ENCODE measurements around the gene MYL4. TPM values are rescaled to one million over a fixed set of nuclear protein-coding genes. Genes with fewer than 3 reads are reported as not detected.
A peak's percentile ranks its signal among the peaks of the same experiment; 100 is the strongest.
"Not testable (repeated sequence)": the region's sequence is repeated elsewhere in the genome, so short reads cannot be mapped to it uniquely, and the experiment has no call there.

Gene MYL4
- total RNA-seq, 2 donors from 2014 or later, result not detected

GRCh38 chr17:47179141-47179540, 30.0 kb upstream of the MYL4 start:
- no peaks in the 10 kb centered on the region for H3K9me3 ChIP-seq
- TF ChIP-seq CTCF (IDR thresholded peaks at IDR 0.05), result no peak
- H3K4me3 ChIP-seq, result no peak overlapping the region
- no peak overlapping the region for H3K27ac ChIP-seq
- peaks cover 18% of the 10 kb centered on the region for H3K36me3 ChIP-seq
- no peak for DNase-seq (ENCODE audit: low spot score)
- no peak for ATAC-seq (ENCODE audit: insufficient number of reproducible peaks, low FRiP score, low read depth)
- H3K4me1 ChIP-seq (ENCODE audit: control insufficient read depth in 1 of 2, low read depth in 2 of 2), result peaks cover 20 to 33% of the 10 kb centered on the region in 2 donors
- no peaks in the 10 kb centered on the region for H3K27me3 ChIP-seq (replicated peaks; ENCODE audit: insufficient read depth)

GRCh38 chr17:47180337-47180736, 28.8 kb upstream of the MYL4 start:
- no peak overlapping the region for H3K4me3 ChIP-seq
- H3K9me3 ChIP-seq, result no peaks in the 10 kb centered on the region
- no peak for TF ChIP-seq CTCF (IDR thresholded peaks at IDR 0.05)
- peaks cover 13% of the 10 kb centered on the region for H3K36me3 ChIP-seq
- H3K27me3 ChIP-seq (replicated peaks; ENCODE audit: insufficient read depth), result no peaks in the 10 kb centered on the region
- H3K4me1 ChIP-seq (ENCODE audit: control insufficient read depth in 1 of 2, low read depth in 2 of 2), result peaks cover 30 to 42% of the 10 kb centered on the region in 2 donors
- H3K27ac ChIP-seq, result no peak overlapping the region
- ATAC-seq (ENCODE audit: insufficient number of reproducible peaks, low FRiP score, low read depth) (no peak), DNase-seq (ENCODE audit: low spot score) (no peak)

- peaks cover 11% of the 10 kb centered on the region for H3K36me3 ChIP-seq
- peaks cover 36 to 48% of the 10 kb centered on the region in 2 donors for H3K4me1 ChIP-seq (ENCODE audit: control insufficient read depth in 1 of 2, low read depth in 2 of 2)
These were observed 28.2 kb upstream of the MYL4 start for GRCh38 chr17:47180988-47181387.

GRCh38 chr17:47184681-47185080, 24.5 kb upstream of the MYL4 start:
- peaks cover 56 to 60% of the 10 kb centered on the region in 2 donors for H3K4me1 ChIP-seq (ENCODE audit: control insufficient read depth in 1 of 2, low read depth in 2 of 2)
- TF ChIP-seq CTCF (IDR thresholded peaks at IDR 0.05), result no peak
- H3K27me3 ChIP-seq (replicated peaks; ENCODE audit: insufficient read depth), result no peaks in the 10 kb centered on the region
- peak overlapping the region; percentile 33 for H3K4me3 ChIP-seq
- ATAC-seq (ENCODE audit: insufficient number of reproducible peaks, low FRiP score, low read depth), result no peak
- H3K36me3 ChIP-seq, result peaks cover 8% of the 10 kb centered on the region
- no peak for DNase-seq (ENCODE audit: low spot score)
- no peak overlapping the region for H3K27ac ChIP-seq
- H3K9me3 ChIP-seq, result no peaks in the 10 kb centered on the region

More at GRCh38 chr17:47180988-47181387, 28.2 kb upstream of the MYL4 start:
- not testable (repeated sequence) for H3K27ac ChIP-seq; DNase-seq (ENCODE audit: low spot score); H3K9me3 ChIP-seq; ATAC-seq (ENCODE audit: insufficient number of reproducible peaks, low FRiP score, low read depth); H3K27me3 ChIP-seq (replicated peaks; ENCODE audit: insufficient read depth); H3K4me3 ChIP-seq

GRCh38 chr17:47188271-47188875, 20.8 kb upstream of the MYL4 start:
- no peak for TF ChIP-seq CTCF (IDR thresholded peaks at IDR 0.05)
- peak overlapping the region; percentile 99 for H3K4me3 ChIP-seq
- H3K36me3 ChIP-seq, result no peaks in the 10 kb centered on the region
- H3K9me3 ChIP-seq, result no peaks in the 10 kb centered on the region
- H3K27ac ChIP-seq, result peak overlapping the region; percentile 96 to 99
- no peak for ATAC-seq (ENCODE audit: insufficient number of reproducible peaks, low FRiP score, low read depth)
- H3K27me3 ChIP-seq (replicated peaks; ENCODE audit: insufficient read depth), result no peaks in the 10 kb centered on the region
- H3K4me1 ChIP-seq (ENCODE audit: control insufficient read depth in 1 of 2, low read depth in 2 of 2), result peaks cover 43 to 45% of the 10 kb centered on the region in 2 donors
- no peak for DNase-seq (ENCODE audit: low spot score)

All from thoracic aorta (tissue), 2 donors.